Endothelial cell (in vitro differentiated cells): Measurements from ENCODE around the gene KIR2DL1. TPM values are rescaled to one million over a fixed set of nuclear protein-coding genes. Genes with fewer than 3 reads are reported as not detected.
"Not testable (repeated sequence)": the region's sequence is repeated elsewhere in the genome, so short reads cannot be mapped to it uniquely, and the experiment has no call there.

Experiments
- DNase-seq: peaks from one replicate; pipeline ENCODE4 v3.0.0; 2021; ENCODE audit warnings: low spot score
- H3K27ac Mint-ChIP-seq: one replicate; pipeline ENCODE4 v1.8.0; 2021; ENCODE audit warnings: mixed read lengths, inconsistent platforms; ENCODE audit not compliant: unreplicated experiment
- H3K27me3 Mint-ChIP-seq: one replicate; pipeline ENCODE4 v1.8.0; 2021; ENCODE audit warnings: mild to moderate bottlenecking, moderate library complexity, mixed read lengths, inconsistent platforms; ENCODE audit not compliant: unreplicated experiment
- H3K36me3 Mint-ChIP-seq: one replicate; pipeline ENCODE4 v1.8.0; 2021; ENCODE audit warnings: mild to moderate bottlenecking, low read depth, mixed read lengths, inconsistent platforms; ENCODE audit not compliant: unreplicated experiment
- H3K4me1 Mint-ChIP-seq: one replicate; pipeline ENCODE4 v1.8.0; 2021; ENCODE audit warnings: mild to moderate bottlenecking, mixed read lengths, inconsistent platforms; ENCODE audit not compliant: unreplicated experiment
- H3K4me3 Mint-ChIP-seq: one replicate; pipeline ENCODE4 v1.8.0; 2021; ENCODE audit warnings: mild to moderate bottlenecking, mixed read lengths, inconsistent platforms; ENCODE audit not compliant: unreplicated experiment
- H3K9me3 Mint-ChIP-seq: one replicate; pipeline ENCODE4 v1.8.0; 2021; ENCODE audit warnings: mixed read lengths, inconsistent platforms; ENCODE audit not compliant: unreplicated experiment
- CTCF ChIP-seq: fragments of 200-600 bp; sonication (generic); IDR thresholded peaks from one replicate; pipeline ENCODE4 v1.5.0; 2021; ENCODE audit warnings: antibody characterized with exemption; ENCODE audit not compliant: unreplicated experiment
- total RNA-seq: library from RNA; stranded (reverse); fragmentation: NEBNext Ultra II Directional; extraction: Animal tissue kit (Norgen Biotek cat#: 25700); gene quantifications from one replicate; pipeline ENCODE4 v1.2.1, GENCODE V29; 2021; ENCODE audit not compliant: unreplicated experiment

The KIR2DL1 gene
- total RNA-seq, 1 donor from 2014 or later, result not detected

GRCh38 chr19:54804101-54804500 lies 34.5 kb downstream of the KIR2DL1 start:
- H3K27me3 Mint-ChIP-seq, result peaks cover 6% of the 10 kb centered on the region
- TF ChIP-seq CTCF, result no peak
- H3K9me3 Mint-ChIP-seq, result peaks cover 50% of the 10 kb centered on the region
- no peak overlapping the region for H3K4me3 Mint-ChIP-seq
- no peak for DNase-seq
- H3K4me1 Mint-ChIP-seq, result no peaks in the 10 kb centered on the region
- H3K27ac Mint-ChIP-seq, result no peak overlapping the region
- peaks cover 13% of the 10 kb centered on the region for H3K36me3 Mint-ChIP-seq

- no peak for TF ChIP-seq CTCF
- Mint-ChIP-seq H3K4me3 (no peak overlapping the region), H3K4me1 (no peaks in the 10 kb centered on the region), H3K9me3 (peaks cover 50% of the 10 kb centered on the region), H3K36me3 (peaks cover 15% of the 10 kb centered on the region), H3K27me3 (peaks cover 6% of the 10 kb centered on the region), H3K27ac (no peak overlapping the region)
- DNase-seq, result no peak
Measured at GRCh38 chr19:54804571-54804970, 35.0 kb downstream of the KIR2DL1 start.

- Mint-ChIP-seq H3K9me3 (peaks cover 59% of the 10 kb centered on the region), H3K36me3 (peaks cover 20% of the 10 kb centered on the region), H3K4me1 (no peaks in the 10 kb centered on the region), H3K27me3 (peaks cover 6% of the 10 kb centered on the region), H3K27ac (no peak overlapping the region), H3K4me3 (no peak overlapping the region)
- no peak for DNase-seq
- TF ChIP-seq CTCF, result no peak
Measured at GRCh38 chr19:54805665-54806515, 36.3 kb downstream of the KIR2DL1 start.

GRCh38 chr19:54806516-54806838 lies 36.9 kb downstream of the KIR2DL1 start:
- peaks cover 6% of the 10 kb centered on the region for H3K27me3 Mint-ChIP-seq
- TF ChIP-seq CTCF, result no peak
- no peaks in the 10 kb centered on the region for H3K4me1 Mint-ChIP-seq
- H3K4me3 Mint-ChIP-seq, result no peak overlapping the region
- peaks cover 20% of the 10 kb centered on the region for H3K36me3 Mint-ChIP-seq
- peaks cover 61% of the 10 kb centered on the region for H3K9me3 Mint-ChIP-seq
- H3K27ac Mint-ChIP-seq, result no peak overlapping the region
- DNase-seq, result no peak

- not testable (repeated sequence) for H3K27me3 Mint-ChIP-seq, H3K4me1 Mint-ChIP-seq, H3K4me3 Mint-ChIP-seq, DNase-seq, H3K27ac Mint-ChIP-seq
- peaks cover 39% of the 10 kb centered on the region for H3K36me3 Mint-ChIP-seq
- H3K9me3 Mint-ChIP-seq, result peaks cover 70% of the 10 kb centered on the region
Measured at GRCh38 chr19:54814571-54814970, 45.0 kb downstream of the KIR2DL1 start.

GRCh38 chr19:54816251-54816650 lies 46.7 kb downstream of the KIR2DL1 start, which contains the start of gene KIR3DL1:
Gene KIR3DL1, plus strand, starts transcription at chr19:54816468.
- H3K36me3 Mint-ChIP-seq, result peaks cover 43% of the 10 kb centered on the region
- not testable (repeated sequence) for H3K4me1 Mint-ChIP-seq, H3K27ac Mint-ChIP-seq, DNase-seq
- peaks cover 12% of the 10 kb centered on the region for H3K27me3 Mint-ChIP-seq
- peaks cover 71% of the 10 kb centered on the region for H3K9me3 Mint-ChIP-seq
- peak within 1 kb of the TSS; percentile 69 for H3K4me3 Mint-ChIP-seq
